Activated CD4-positive, CD25-positive, alpha-beta regulatory T cell treated with anti-CD3 and anti-CD28 coated beads, Interleukin-2, amount 50 U/mL, for 72 hours (primary cell): ENCODE measurements around the gene PTPN1.

ENCODE experiments used
- DNase-seq: peaks from one replicate; pipeline ENCODE4 v3.0.0; 2021

The PTPN1 gene

GRCh38 chr20:50580016-50580747 is 70.0 kb downstream of the PTPN1 start:
- peak; percentile 69 for DNase-seq

- DNase-seq, result no peak
Observed at GRCh38 chr20:50580842-50581544, 70.8 kb downstream of the PTPN1 start.

DNA sequence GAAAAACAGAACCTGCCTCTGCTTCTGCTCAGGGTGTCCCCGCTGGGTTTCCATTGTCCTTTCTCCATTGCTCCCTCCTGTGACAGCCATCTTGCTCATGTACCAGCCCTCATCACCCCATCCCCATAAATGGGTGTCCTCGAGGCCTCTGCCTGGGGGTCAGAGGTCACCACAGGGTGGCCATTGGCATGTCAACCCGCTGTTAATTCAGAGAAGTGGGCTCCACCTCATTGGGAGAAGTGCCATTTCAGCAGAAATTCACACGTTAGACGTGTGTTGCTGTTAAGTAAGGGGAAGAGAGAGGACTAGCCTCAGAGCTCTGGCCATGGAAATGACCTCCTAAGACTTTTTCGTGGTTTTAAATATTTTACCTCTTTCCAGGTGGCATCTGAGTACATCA is 71.9 kb downstream of the PTPN1 start:
- DNase-seq, result no peak

GRCh38 chr20:50582591-50583234 is 72.5 kb downstream of the PTPN1 start:
- no peak for DNase-seq

DNA sequence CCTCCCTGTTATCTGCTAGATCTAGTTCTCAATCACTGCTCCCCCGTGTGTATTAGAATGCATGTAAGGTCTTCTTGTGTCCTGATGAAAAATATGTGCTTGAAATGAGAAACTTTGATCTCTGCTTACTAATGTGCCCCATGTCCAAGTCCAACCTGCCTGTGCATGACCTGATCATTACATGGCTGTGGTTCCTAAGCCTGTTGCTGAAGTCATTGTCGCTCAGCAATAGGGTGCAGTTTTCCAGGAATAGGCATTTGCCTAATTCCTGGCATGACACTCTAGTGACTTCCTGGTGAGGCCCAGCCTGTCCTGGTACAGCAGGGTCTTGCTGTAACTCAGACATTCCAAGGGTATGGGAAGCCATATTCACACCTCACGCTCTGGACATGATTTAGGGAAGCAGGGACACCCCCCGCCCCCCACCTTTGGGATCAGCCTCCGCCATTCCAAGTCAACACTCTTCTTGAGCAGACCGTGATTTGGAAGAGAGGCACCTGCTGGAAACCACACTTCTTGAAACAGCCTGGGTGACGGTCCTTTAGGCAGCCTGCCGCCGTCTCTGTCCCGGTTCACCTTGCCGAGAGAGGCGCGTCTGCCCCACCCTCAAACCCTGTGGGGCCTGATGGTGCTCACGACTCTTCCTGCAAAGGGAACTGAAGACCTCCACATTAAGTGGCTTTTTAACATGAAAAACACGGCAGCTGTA is 73.4 kb downstream of the PTPN1 start:
- no peak for DNase-seq

DNA sequence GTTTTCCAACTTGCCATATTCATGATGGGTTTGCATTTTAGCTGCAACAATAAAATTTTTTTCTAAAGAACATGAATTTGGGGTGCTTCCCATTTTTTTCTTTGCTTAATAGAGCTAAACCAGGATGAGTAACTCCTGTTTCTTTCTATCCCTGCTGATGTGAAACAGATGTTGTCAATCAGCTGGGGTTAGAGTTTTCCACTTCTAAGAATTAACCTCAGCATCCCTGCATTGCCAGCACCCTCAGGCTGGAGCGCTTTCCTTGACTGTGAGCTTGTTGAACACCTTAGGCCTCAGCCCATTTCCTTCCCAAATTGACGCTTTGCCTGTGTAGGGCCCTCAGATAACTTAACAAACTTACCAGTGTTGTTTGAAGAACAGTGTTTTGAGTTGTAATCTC is 74.5 kb downstream of the PTPN1 start:
- no peak for DNase-seq

DNA sequence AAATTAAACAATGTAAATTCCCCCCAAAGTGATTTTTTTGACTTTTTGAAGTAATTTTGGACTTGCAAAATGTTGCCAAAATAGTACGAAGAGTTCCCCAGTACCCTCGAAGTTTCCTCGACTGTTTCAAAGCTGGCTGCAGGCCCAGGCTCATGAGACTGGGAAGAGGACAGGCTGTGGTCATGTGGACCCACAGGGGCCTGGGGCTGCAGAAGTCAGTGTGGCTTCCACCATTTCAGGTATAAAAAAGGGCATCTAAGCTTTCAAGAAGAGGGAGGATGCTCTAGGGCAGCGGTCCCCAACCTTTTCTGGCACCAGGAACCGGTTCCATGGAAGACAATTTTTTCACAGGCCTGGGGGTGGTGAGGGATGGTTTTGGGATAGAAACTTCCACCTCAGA is 75.0 kb downstream of the PTPN1 start:
- DNase-seq, result no peak

DNA sequence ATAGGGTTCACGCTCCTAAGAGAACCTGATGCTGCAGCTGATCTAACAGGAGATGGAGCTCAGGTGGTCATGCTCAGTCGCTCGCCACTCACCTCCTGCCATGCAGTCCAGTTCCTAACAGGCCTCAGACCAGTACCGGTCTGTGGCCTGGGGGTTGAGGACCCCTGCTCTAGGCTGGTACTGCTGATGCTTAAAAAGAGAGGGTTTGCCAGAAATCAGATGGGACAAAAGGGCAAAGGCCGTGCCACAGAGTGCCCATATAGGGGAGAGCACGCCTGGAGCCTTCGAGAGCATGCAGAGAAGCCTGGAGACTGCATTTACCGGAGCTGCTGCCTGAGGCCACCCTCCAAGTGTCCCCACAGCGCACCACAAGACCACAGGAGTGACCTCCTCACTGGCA is 75.5 kb downstream of the PTPN1 start:
- DNase-seq, result no peak

DNA sequence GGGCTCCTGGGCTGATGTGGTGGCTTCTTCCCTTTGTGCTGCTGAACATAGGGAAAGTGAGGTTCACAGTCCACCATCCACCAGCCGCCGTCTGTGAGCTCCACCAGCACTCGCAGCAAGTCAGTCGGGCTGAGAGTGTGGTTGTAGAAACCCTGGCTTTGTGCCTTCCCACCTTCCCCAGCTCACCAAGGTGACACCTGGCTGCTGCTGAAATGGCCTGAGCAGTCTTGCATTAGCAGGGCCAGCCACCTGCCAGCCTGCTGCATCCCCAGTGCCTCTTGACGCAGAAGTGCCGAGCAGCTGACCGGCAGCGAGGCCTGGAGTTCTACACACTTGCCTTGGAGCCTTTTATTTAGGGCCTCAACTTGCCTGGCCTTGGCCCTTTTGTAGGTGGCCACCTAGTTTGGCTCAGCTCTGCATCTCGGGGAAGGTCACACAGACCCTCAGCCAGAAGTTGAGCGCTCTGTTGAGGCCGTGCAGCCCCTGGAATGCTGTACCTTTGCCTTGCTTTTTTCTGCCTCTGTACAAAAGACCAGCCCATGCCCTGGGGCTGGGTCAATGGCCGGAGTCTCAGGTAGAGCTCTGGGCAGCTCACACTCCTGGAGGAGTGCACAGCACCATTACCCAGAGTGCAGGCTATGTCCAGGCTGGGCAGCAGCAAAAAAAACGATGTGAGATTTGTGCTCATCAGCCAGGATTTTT is 76.5 kb downstream of the PTPN1 start:
- no peak for DNase-seq

GRCh38 chr20:50587291-50587961 is 77.2 kb downstream of the PTPN1 start:
- no peak for DNase-seq

GRCh38 chr20:50588034-50588736 is 78.0 kb downstream of the PTPN1 start:
- DNase-seq, result peak; percentile 82

- no peak for DNase-seq
Observed at GRCh38 chr20:50589548-50590347, 79.6 kb downstream of the PTPN1 start.

DNA sequence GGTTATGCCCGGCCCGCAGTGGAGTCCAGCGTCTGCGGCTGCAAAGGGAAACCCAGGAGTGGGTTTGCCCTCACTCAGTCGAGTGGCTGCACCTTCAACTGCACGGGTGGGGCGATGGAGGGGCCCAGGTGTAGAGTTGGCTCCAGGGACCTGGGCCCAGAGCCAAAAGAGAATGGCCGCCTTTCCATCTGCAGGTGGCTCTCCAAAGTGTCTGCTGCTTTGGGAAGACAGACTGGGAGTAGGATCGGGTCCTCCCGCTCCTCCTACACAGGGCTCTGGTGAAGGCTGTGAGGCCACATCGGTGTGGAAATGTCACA is 80.1 kb downstream of the PTPN1 start:
- DNase-seq, result no peak

DNA sequence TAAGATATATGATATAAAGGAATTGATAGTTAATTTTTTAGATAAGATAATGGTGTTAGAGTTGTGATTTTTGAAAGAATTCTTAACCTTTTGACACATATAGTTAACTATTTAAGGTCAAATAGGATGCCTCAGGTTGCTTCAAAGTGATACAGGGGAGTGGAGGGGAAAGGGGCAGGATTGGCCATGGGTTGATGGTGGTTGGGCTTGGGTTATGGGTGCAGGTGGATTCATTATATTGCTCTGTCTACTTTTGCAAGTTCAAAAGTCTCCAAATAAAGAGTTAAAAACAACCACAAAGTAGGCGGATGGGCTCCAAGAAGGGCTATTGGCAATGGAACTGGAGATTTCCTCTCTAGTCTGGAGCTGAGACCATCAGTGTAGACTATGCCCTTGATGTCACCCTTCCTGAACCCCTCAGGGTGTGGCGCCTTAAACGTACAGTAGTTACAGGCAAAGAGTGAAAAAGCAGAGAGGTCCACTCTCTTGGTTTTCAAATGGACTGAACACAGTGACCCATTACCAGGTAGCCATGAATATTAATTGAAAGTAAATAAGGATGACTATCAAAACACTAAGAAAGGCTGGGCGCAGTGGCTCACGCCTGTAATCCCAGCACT is 81.2 kb downstream of the PTPN1 start:
- DNase-seq, result no peak

- no peak for DNase-seq
Observed at GRCh38 chr20:50592282-50593004, 82.3 kb downstream of the PTPN1 start.

DNA sequence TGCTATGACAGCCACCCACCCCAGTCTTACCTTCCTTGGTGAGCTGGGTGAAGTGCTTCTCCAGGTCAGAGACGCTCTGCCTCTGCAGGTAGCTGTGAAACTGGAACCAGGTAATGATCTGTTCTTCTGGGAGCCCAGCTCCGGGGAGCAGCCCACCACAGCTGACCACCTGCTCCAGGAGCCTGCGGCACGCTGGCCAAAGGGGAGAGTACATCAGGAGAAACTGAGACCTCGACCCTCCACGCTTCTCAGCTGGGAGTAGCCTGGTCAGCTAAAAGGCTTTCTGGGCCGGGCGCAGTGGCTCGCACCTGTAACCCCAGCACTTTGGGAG is 82.8 kb downstream of the PTPN1 start:
- no peak for DNase-seq

DNA sequence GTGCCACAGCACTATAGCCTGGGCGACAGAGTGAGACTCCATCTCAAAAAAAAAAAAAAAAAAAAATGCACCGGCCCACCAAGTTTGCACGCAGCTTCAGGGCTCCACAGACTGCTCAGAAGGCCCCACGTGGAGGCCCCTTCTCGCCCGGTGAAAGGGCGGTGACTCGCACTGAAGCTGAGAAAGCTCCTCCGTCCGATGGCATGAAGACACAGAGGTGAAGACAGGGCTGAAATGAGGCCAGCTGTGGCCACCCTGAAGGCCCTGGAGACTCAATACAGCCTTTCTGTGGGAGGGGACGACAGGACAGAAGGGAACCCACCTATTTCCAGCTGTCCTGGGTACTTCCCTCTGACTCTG is 84.0 kb downstream of the PTPN1 start:
- no peak for DNase-seq

- DNase-seq, result no peak
Observed at GRCh38 chr20:50594591-50595432, 84.6 kb downstream of the PTPN1 start.

- no peak for DNase-seq
Observed at GRCh38 chr20:50595433-50595895, 85.3 kb downstream of the PTPN1 start.
